Right atrium auricular region (tissue), 2 donors: ENCODE results near the gene SYCP2. TPM values are rescaled to one million over a fixed set of nuclear protein-coding genes. Genes with fewer than 3 reads are reported as not detected.

Experiments
- DNase-seq: peaks from one replicate; pipeline ENCODE4 v3.0.0-alpha.2; 2019; ENCODE audit warnings: low spot score
- H3K27ac ChIP-seq, 2 donors: fragments of 200-600 bp; sonication (generic); 1 replicate in 1 of 2; 2 replicates in 1 of 2; pipeline ENCODE4 v1.5.1; 2016 to 2019
- H3K27me3 ChIP-seq, 2 donors: fragments of 200-600 bp; sonication (generic); one replicate each; pipeline versions ENCODE4 v1.5.1 to v1.6.0; 2017 to 2019
- H3K36me3 ChIP-seq: fragments of 200-600 bp; sonication (generic); one replicate; pipeline ENCODE4 v1.5.1; 2016
- H3K4me1 ChIP-seq, 2 donors: fragments of 200-600 bp; sonication (generic); one replicate each; pipeline versions ENCODE4 v1.5.1 to v1.6.0; 2017 to 2019
- H3K4me3 ChIP-seq, 2 donors: fragments of 200-600 bp; sonication (generic); 1 replicate in 1 of 2; 2 replicates in 1 of 2; pipeline ENCODE4 v1.5.1; 2017 to 2019; ENCODE audit warnings: mild to moderate bottlenecking in 1 of 2, moderate library complexity in 1 of 2
- H3K9me3 ChIP-seq, 2 donors: fragments of 200-600 bp; sonication (generic); one replicate each; pipeline ENCODE4 v1.5.1; 2019
- CTCF ChIP-seq, 2 donors: fragments of 200-600 bp; sonication (generic); IDR thresholded peaks; one replicate each; pipeline ENCODE4 v1.5.1; 2019; ENCODE audit warnings: antibody characterized with exemption in 2 of 2
- total RNA-seq, 2 donors: library from RNA; depleted of rRNA; stranded (reverse); fragments of >200 nt; gene quantifications; one replicate each; pipeline ENCODE4 v1.1.0, GENCODE V29; 2016

Gene SYCP2
- total RNA-seq, 2 donors from 2014 or later: 0.56 to 0.79 TPM

GRCh38 chr20:59932616-59933295 lies 681 bp downstream of the SYCP2 start:
- DNase-seq: no peak
- Histone ChIP-seq H3K36me3 (no peaks in the 10 kb centered on the region), H3K27me3 (no peaks in the 10 kb centered on the region), H3K4me3 (peak overlapping the region; percentile 58 to 81), H3K9me3 (no peaks in the 10 kb centered on the region), H3K27ac (peak overlapping the region in 1 of 2 donors; percentile 91), H3K4me1 (peaks cover 0 to 28% of the 10 kb centered on the region in 2 donors)
- no peak for TF ChIP-seq CTCF (IDR thresholded peaks at IDR 0.05)

DNA sequence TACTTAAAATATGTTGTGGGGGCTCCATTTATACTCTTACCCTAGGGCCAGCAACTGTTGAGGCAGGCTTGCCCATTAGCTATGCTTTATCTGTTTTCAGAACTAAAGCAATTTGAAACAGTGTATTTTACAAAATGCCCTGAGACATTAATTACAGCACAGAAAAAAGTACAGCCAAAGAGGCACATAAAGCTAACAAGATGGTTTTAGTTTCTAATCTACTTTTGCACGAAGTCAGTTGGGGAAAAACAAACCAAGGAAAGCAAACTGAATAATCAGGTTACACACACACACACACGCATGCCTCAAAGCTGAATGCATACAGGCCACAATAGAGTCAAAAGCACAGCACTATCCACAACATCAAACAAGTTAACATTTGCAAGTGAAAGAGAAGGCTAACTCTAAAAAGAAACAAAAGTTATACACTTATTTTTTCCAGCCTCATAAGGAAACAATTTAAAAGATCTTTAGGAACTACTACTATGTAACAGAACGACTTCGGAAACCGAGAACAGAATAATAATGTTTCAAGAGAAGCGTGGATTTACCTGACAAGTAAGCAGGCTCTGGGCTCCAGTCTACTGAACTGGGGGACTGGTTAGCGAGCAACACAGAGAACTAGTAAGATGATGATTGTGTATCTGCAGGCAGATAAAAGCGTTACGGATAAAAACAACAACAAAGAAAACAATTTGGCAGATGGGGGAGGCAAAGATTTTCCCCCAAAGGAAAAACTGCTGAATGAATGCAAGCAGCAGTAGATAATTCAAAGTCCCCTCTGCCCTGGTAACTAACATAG lies 1.7 kb downstream of the SYCP2 start:
- Histone ChIP-seq H3K4me3 (no peak overlapping the region), H3K36me3 (no peaks in the 10 kb centered on the region), H3K27me3 (no peaks in the 10 kb centered on the region), H3K27ac (no peak overlapping the region), H3K9me3 (no peaks in the 10 kb centered on the region), H3K4me1 (peaks cover 0 to 17% of the 10 kb centered on the region in 2 donors)
- DNase-seq: no peak
- no peak for TF ChIP-seq CTCF (IDR thresholded peaks at IDR 0.05)

GRCh38 chr20:59925899-59926298 lies 7.5 kb downstream of the SYCP2 start:
- DNase-seq: no peak
- Histone ChIP-seq H3K27ac (no peak overlapping the region), H3K27me3 (no peaks in the 10 kb centered on the region), H3K36me3 (no peaks in the 10 kb centered on the region), H3K9me3 (no peaks in the 10 kb centered on the region), H3K4me3 (no peak overlapping the region), H3K4me1 (no peaks in the 10 kb centered on the region)
- TF ChIP-seq CTCF (IDR thresholded peaks at IDR 0.05): no peak

DNA sequence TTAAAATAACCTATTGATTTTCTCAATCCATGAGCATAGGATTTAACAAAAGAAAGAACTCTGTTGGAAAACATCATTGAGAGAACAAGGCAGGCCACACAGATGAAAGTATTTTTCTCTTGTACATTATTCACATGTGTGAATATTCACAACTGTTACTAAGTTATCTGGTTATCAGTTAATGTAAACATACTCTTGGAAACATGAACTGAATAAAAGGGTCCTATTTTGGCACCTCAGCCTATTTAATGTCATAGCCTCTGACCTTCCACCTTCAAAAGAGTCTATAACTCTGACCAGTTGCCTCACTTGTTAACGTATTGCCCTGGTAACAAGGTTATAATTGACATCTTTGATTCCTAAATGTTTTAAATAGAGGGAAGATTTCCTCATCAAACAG lies 8.1 kb downstream of the SYCP2 start:
- no peak for DNase-seq
- no peaks in the 10 kb centered on the region for H3K9me3 ChIP-seq
- no peak overlapping the region for H3K4me3 ChIP-seq
- H3K4me1 ChIP-seq: no peaks in the 10 kb centered on the region
- no peaks in the 10 kb centered on the region for H3K36me3 ChIP-seq
- H3K27ac ChIP-seq: no peak overlapping the region
- H3K27me3 ChIP-seq: no peaks in the 10 kb centered on the region
- no peak for TF ChIP-seq CTCF (IDR thresholded peaks at IDR 0.05)

- no peaks in the 10 kb centered on the region for H3K27me3 ChIP-seq
- no peaks in the 10 kb centered on the region for H3K9me3 ChIP-seq
Observed at GRCh38 chr20:59923514-59923913, 9.9 kb downstream of the SYCP2 start.

More at GRCh38 chr20:59923514-59923913, 9.9 kb downstream of the SYCP2 start:
- TF ChIP-seq CTCF (IDR thresholded peaks at IDR 0.05): no peak
- Histone ChIP-seq H3K4me3 (no peak overlapping the region), H3K27ac (no peak overlapping the region), H3K36me3 (no peaks in the 10 kb centered on the region), H3K4me1 (no peaks in the 10 kb centered on the region)
- no peak for DNase-seq
